RWPE2 (cell line): ENCODE measurements around the gene KCNIP1.

Experiments used
- ATAC-seq: fragments of 200-7000 bp; cut with Tn5 transposase; 3 replicates; pipeline ENCODE4 v1.9.1; 2021; ENCODE audit warnings: low read depth
- DNase-seq: peaks from one replicate; pipeline ENCODE4 v3.0.0-alpha.2; 2020; ENCODE audit warnings: low spot score
- H3K27ac ChIP-seq: fragments of 450-650 bp; 2 replicates; pipeline ENCODE4 v1.5.1; 2017; ENCODE audit warnings: mild to moderate bottlenecking; ENCODE audit not compliant: poor library complexity, severe bottlenecking
- H3K27me3 ChIP-seq: fragments of 250-450 bp; sonication (Bioruptor Pico); 2 replicates; pipeline ENCODE4 v1.5.1; 2021; ENCODE audit warnings: mild to moderate bottlenecking, moderate library complexity; ENCODE audit not compliant: insufficient read depth, poor library complexity, severe bottlenecking
- H3K36me3 ChIP-seq: fragments of 250-450 bp; sonication (Bioruptor Pico); 2 replicates; pipeline ENCODE4 v1.5.1; 2020; ENCODE audit warnings: low read depth, mild to moderate bottlenecking, moderate library complexity
- H3K4me1 ChIP-seq: fragments of 250-450 bp; sonication (Bioruptor Pico); 2 replicates; pipeline ENCODE4 v1.5.1; 2021; ENCODE audit warnings: mild to moderate bottlenecking, moderate library complexity; ENCODE audit not compliant: insufficient read depth, poor library complexity, severe bottlenecking
- H3K4me3 ChIP-seq: fragments of 250-450 bp; sonication (Bioruptor Pico); 2 replicates; pipeline ENCODE4 v1.5.1; 2021; ENCODE audit warnings: mild to moderate bottlenecking, moderate library complexity; ENCODE audit not compliant: severe bottlenecking
- H3K9me3 ChIP-seq: fragments of 250-450 bp; sonication (Bioruptor Pico); 2 replicates; pipeline ENCODE4 v1.5.1; 2021; ENCODE audit warnings: mild to moderate bottlenecking, moderate library complexity; ENCODE audit not compliant: severe bottlenecking
- TF ChIP-seq, protein P1 (sequence below): fragments of 450-650 bp; IDR thresholded peaks from one replicate; pipeline ENCODE4 v1.5.1; 2017; ENCODE audit warnings: mild to moderate bottlenecking, moderate library complexity; ENCODE audit not compliant: poor library complexity, severe bottlenecking

The KCNIP1 gene

DNA sequence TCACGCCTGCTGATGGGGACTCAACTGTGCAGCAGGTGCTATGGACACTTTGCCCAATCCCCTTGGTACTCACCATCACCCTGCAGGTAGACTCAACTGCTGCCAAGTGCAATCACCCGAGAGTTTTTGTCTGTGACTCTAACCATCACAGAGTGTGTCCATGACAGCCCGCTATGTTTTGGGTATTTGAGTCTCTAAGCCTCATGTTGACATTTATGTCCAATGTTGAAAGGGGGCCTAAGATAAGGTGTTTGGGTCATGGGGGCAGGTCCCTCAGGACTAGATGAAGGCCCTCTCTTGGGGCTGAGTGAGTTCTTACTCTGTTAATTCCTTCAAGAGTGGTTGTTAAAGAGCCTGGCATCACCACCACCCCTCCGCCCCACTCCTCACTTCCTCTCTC is 235.6 kb downstream of the KCNIP1 start:
- peaks cover 6% of the 10 kb centered on the region for H3K9me3 ChIP-seq
- no peaks in the 10 kb centered on the region for H3K4me1 ChIP-seq
- TF ChIP-seq, protein P1, sequence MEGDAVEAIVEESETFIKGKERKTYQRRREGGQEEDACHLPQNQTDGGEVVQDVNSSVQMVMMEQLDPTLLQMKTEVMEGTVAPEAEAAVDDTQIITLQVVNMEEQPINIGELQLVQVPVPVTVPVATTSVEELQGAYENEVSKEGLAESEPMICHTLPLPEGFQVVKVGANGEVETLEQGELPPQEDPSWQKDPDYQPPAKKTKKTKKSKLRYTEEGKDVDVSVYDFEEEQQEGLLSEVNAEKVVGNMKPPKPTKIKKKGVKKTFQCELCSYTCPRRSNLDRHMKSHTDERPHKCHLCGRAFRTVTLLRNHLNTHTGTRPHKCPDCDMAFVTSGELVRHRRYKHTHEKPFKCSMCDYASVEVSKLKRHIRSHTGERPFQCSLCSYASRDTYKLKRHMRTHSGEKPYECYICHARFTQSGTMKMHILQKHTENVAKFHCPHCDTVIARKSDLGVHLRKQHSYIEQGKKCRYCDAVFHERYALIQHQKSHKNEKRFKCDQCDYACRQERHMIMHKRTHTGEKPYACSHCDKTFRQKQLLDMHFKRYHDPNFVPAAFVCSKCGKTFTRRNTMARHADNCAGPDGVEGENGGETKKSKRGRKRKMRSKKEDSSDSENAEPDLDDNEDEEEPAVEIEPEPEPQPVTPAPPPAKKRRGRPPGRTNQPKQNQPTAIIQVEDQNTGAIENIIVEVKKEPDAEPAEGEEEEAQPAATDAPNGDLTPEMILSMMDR: no peak
- DNase-seq (no peak), ATAC-seq (no peak)
- H3K4me3 ChIP-seq: no peak overlapping the region
- no peaks in the 10 kb centered on the region for H3K36me3 ChIP-seq
- H3K27ac ChIP-seq: no peak overlapping the region
- no peaks in the 10 kb centered on the region for H3K27me3 ChIP-seq

DNA sequence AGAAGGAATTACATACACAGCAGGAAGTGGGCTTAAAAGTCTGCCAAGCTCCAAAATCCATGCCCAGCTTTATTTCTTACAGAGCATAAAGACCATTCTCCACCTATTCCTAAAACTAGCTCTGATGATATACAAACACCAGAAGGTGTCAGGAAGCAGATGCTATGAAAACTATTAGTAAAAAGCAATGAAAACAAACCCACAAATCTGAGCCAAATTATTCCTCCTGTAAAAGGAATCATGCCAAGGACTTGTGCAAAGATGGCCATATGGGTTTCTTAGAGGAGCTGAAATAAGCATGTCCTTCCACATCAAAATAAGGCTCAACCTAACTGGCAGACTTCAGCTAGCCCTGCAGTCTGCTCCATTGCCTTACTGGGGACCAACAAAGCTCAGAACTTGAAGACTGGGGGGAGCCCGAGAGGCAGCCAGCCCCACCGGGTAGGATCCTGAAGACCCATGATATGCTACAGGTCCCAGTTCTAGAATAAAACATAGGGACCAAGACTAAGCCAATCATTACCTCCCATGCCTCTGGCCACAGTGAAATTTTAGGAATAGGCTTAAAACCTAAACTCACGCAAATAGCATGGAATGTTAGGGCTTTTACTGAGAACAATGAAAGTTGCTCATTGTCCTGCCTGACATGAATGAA is 236.9 kb downstream of the KCNIP1 start:
- ATAC-seq: no peak
- no peak overlapping the region for H3K27ac ChIP-seq
- TF ChIP-seq, protein P1: no peak

DNA sequence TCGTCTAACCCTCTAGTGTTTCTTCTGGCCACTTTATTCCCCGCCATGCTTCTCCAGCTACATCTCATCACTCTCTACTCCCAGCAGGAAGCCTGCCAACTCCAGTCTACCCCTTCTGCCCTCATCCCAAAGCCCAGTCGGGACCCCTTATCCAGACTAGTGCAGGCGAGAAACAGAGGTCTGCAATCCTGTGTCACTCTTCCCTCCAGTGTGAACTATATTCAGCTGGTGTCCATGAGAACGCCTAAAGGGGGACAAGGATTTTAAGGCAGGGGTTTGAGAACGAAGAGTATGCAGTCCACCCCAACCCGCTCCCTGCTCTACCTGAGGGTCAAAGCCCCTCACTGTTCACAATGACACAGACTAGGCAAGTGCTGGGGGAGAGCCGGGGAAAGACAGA is 238.0 kb downstream of the KCNIP1 start:
- DNase-seq: no peak

More for the DNA sequence above, 236.9 kb downstream of the KCNIP1 start:
- no peak overlapping the region for H3K4me3 ChIP-seq
- no peaks in the 10 kb centered on the region for H3K27me3 ChIP-seq
- no peaks in the 10 kb centered on the region for H3K9me3 ChIP-seq
- DNase-seq: no peak
- no peaks in the 10 kb centered on the region for H3K36me3 ChIP-seq
- peaks cover 10% of the 10 kb centered on the region for H3K4me1 ChIP-seq

DNA sequence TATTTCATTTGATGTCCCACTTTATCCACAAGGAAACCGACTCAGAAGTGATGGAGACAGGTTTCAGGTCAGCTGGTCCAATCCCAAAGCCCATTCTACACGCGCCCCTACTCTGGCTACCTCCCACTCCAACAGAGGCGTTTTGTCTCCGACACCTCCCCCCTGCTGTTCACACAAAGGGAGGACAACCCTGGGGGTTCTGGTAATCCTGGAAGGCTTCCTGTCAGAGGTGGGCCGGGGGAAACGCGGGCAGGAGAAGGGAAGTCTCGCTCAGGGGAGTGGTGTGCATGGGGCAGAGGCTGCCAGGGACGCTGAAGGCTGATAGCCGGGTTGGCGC is 240.0 kb downstream of the KCNIP1 start:
- Histone ChIP-seq H3K4me1 (peaks cover 12% of the 10 kb centered on the region), H3K4me3 (no peak overlapping the region), H3K9me3 (no peaks in the 10 kb centered on the region), H3K27me3 (no peaks in the 10 kb centered on the region), H3K36me3 (no peaks in the 10 kb centered on the region), H3K27ac (no peak overlapping the region)
- ATAC-seq: no peak
- DNase-seq: no peak
- TF ChIP-seq, protein P1: no peak

More for the DNA sequence above, 238.0 kb downstream of the KCNIP1 start:
- no peak for ATAC-seq
- Histone ChIP-seq H3K27me3 (no peaks in the 10 kb centered on the region), H3K9me3 (no peaks in the 10 kb centered on the region), H3K36me3 (no peaks in the 10 kb centered on the region), H3K27ac (no peak overlapping the region), H3K4me1 (peaks cover 12% of the 10 kb centered on the region), H3K4me3 (no peak overlapping the region)
- TF ChIP-seq, protein P1: no peak

DNA sequence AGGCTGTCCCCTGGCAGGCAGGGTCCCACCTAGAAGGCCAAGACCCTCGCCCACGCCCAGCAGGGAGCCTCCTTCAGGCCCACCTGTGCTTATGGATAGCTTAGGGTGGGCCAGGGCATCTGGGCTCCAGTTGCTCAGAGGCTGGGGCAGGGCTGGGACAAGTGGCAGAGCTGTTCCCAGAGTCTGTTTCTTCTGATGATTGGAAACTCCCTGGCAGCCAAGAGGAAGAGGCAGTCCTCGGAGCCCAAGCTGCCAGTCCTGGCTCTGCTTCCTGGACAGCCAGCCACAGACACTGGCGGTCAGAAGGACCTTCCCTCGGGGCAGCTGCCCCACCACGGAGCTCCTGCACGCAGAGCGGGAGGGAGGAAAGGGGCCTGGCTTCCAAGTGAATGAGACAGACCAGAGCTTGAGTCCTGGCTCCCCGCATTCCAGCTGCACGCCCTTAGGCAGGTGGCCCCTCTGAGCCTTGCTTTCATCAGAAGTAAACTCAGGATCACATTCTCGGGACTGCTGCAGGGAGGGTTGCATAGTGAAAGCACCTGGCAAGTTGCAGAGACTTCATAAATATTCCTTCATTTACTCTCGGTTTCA is 241.8 kb downstream of the KCNIP1 start:
- no peak for DNase-seq
- TF ChIP-seq, protein P1: no peak
- H3K4me3 ChIP-seq: no peak overlapping the region
- no peaks in the 10 kb centered on the region for H3K9me3 ChIP-seq
- ATAC-seq: peak; percentile 53
- H3K27me3 ChIP-seq: no peaks in the 10 kb centered on the region
- no peaks in the 10 kb centered on the region for H3K36me3 ChIP-seq
- peak overlapping the region; percentile 36 for H3K27ac ChIP-seq
- H3K4me1 ChIP-seq: peaks cover 23% of the 10 kb centered on the region
